GM19035 (cell line): ENCODE results near the gene TNNT1.
"Not testable (repeated sequence)": the region's sequence is repeated elsewhere in the genome, so short reads cannot be mapped to it uniquely, and the experiment has no call there.

Source experiments
- ATAC-seq: cut with Tn5 transposase; IDR thresholded peaks from one replicate; pipeline ENCODE4 v1.9.1; 2021; ENCODE audit not compliant: unreplicated experiment

The TNNT1 gene

GRCh38 chr19:55171440-55171839 lies 22.4 kb upstream of the TNNT1 start:
- ATAC-seq: no peak

GRCh38 chr19:55169136-55169535 lies 20.1 kb upstream of the TNNT1 start:
- no peak for ATAC-seq

GRCh38 chr19:55166530-55167268 lies 17.7 kb upstream of the TNNT1 start, which contains the start of gene DNAAF3:
TSS of gene DNAAF3 (minus strand) at chr19:55166613. CDS start at chr19:55166413, 200 bp downstream.
- peak; percentile 77 for ATAC-seq

GRCh38 chr19:55165952-55166529 lies 17.0 kb upstream of the TNNT1 start:
- no peak for ATAC-seq

- ATAC-seq: no peak
These were observed 12.7 kb upstream of the TNNT1 start for GRCh38 chr19:55161571-55162322.

GRCh38 chr19:55160986-55161365 lies 12.0 kb upstream of the TNNT1 start:
- no peak for ATAC-seq

- no peak for ATAC-seq
These were observed 11.4 kb upstream of the TNNT1 start for GRCh38 chr19:55160128-55160985.

- no peak for ATAC-seq
These were observed 10.1 kb upstream of the TNNT1 start for GRCh38 chr19:55158848-55159749.

- ATAC-seq: no peak
These were observed 9.4 kb upstream of the TNNT1 start for GRCh38 chr19:55158423-55158822.

- ATAC-seq: no peak
These were observed 8.3 kb upstream of the TNNT1 start, which contains the start of gene TNNI3 for GRCh38 chr19:55157064-55157908. TSS of gene TNNI3 (minus strand) at chr19:55157732. CDS start at chr19:55157589, 143 bp downstream.

GRCh38 chr19:55156202-55157063 lies 7.4 kb upstream of the TNNT1 start:
- no peak for ATAC-seq

GRCh38 chr19:55155784-55156183 lies 6.8 kb upstream of the TNNT1 start:
- ATAC-seq: not testable (repeated sequence)

- ATAC-seq: no peak
These were observed 4.8 kb upstream of the TNNT1 start for GRCh38 chr19:55153652-55154264.

- no peak for ATAC-seq
These were observed 3.0 kb upstream of the TNNT1 start for GRCh38 chr19:55152017-55152416.

GRCh38 chr19:55147545-55148251 lies 1.3 kb downstream of the TNNT1 start:
- ATAC-seq: no peak

GRCh38 chr19:55146705-55147273 lies 2.2 kb downstream of the TNNT1 start:
- no peak for ATAC-seq
